ENCODE results near the gene TOR4A. TPM values are rescaled to one million over a fixed set of nuclear protein-coding genes. Genes with fewer than 3 reads are reported as not detected.

TOR4A gene
- polyA plus RNA-seq, 2 of the 4 experiments (the other 2 are of a cell fraction) = 9.8 to 18.6 TPM

DNA sequence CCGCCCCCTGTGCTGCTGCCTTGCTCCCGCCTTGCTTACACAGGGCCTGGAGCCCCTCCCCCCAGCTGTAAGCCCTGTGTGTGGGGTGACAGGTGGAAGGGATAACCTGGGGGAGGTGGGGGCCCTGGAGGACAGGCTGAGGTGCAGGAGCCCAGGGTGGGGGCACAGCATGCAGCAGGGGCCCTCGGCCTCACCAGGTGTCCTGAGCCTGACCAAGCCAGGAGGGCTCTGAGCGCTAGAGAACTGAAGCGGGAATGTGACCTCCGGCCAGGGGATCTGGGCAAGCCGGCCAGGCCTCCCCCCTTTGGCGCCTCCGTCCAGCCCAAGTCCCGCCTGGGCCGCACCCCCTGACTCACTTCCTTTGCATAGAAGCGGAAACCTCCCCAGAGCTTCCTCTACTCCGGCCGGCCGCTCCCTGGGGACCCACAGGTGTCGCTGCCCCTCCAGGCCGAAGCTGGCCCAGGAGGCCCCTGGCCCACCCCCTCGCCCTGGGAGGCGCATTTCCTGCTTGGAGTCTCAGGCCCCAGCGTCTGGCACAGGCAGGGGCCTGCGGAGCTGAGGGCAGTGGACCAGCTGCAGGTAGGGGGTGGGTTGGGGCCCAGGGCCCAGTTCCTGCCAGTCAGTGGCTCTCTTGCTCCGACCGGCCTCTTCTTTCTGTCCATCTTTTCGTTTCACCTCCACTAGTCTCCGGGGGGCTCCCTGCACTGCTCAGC is at the start of gene TOR4A (continued):
- TF ChIP-seq POLR2AphosphoS2 (conservative IDR thresholded peaks at IDR 0.05; ENCODE audit: low read length) = no peak
- TF ChIP-seq, protein P1, sequence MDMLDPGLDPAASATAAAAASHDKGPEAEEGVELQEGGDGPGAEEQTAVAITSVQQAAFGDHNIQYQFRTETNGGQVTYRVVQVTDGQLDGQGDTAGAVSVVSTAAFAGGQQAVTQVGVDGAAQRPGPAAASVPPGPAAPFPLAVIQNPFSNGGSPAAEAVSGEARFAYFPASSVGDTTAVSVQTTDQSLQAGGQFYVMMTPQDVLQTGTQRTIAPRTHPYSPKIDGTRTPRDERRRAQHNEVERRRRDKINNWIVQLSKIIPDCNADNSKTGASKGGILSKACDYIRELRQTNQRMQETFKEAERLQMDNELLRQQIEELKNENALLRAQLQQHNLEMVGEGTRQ (IDR thresholded peaks at IDR 0.05) = no peak
- TF ChIP-seq, protein P2, sequence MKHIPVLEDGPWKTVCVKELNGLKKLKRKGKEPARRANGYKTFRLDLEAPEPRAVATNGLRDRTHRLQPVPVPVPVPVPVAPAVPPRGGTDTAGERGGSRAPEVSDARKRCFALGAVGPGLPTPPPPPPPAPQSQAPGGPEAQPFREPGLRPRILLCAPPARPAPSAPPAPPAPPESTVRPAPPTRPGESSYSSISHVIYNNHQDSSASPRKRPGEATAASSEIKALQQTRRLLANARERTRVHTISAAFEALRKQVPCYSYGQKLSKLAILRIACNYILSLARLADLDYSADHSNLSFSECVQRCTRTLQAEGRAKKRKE (CRISPR knock-in tag; IDR thresholded peaks at IDR 0.05; ENCODE audit: low read depth) = no peak
- TF ChIP-seq BHLHE40 (IDR thresholded peaks at IDR 0.05; ENCODE audit: low read depth, low read length) = no peak
- 0 out of 2 replicates have a peak, but pooled peaks have one; percentile 20 for TF ChIP-seq RFX5 (IDR thresholded peaks at IDR 0.05)
- peak in 1 of 2 experiments; percentile 29; a peak in 3 of 5 replicates for TF ChIP-seq RAD21 (conservative IDR thresholded peaks at IDR 0.05 in 1 of 2, IDR thresholded peaks at IDR 0.05 in 1 of 2)
- TF ChIP-seq, protein P3, sequence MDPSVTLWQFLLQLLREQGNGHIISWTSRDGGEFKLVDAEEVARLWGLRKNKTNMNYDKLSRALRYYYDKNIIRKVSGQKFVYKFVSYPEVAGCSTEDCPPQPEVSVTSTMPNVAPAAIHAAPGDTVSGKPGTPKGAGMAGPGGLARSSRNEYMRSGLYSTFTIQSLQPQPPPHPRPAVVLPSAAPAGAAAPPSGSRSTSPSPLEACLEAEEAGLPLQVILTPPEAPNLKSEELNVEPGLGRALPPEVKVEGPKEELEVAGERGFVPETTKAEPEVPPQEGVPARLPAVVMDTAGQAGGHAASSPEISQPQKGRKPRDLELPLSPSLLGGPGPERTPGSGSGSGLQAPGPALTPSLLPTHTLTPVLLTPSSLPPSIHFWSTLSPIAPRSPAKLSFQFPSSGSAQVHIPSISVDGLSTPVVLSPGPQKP (IDR thresholded peaks at IDR 0.05; ENCODE audit: low read depth, low read length) = no peak
- TF ChIP-seq RCOR1 (IDR thresholded peaks at IDR 0.05; ENCODE audit: low read depth, low read length) = no peak
- TF ChIP-seq, protein P4, sequence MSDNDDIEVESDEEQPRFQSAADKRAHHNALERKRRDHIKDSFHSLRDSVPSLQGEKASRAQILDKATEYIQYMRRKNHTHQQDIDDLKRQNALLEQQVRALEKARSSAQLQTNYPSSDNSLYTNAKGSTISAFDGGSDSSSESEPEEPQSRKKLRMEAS (IDR thresholded peaks at IDR 0.05) = peak; percentile 24; the same call in 1 of the 2 replicates
- TF ChIP-seq, protein P5, sequence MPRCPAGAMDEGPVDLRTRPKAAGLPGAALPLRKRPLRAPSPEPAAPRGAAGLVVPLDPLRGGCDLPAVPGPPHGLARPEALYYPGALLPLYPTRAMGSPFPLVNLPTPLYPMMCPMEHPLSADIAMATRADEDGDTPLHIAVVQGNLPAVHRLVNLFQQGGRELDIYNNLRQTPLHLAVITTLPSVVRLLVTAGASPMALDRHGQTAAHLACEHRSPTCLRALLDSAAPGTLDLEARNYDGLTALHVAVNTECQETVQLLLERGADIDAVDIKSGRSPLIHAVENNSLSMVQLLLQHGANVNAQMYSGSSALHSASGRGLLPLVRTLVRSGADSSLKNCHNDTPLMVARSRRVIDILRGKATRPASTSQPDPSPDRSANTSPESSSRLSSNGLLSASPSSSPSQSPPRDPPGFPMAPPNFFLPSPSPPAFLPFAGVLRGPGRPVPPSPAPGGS (IDR thresholded peaks at IDR 0.05) = peak; percentile 49; the same call in 1 of the 3 replicates
- TF ChIP-seq MAFK (IDR thresholded peaks at IDR 0.05; ENCODE audit: partially characterized antibody) = no peak
- no peak for TF ChIP-seq HOXA7 (CRISPR knock-in tag; IDR thresholded peaks at IDR 0.05)
- TF ChIP-seq CHD4 (IDR thresholded peaks at IDR 0.05; ENCODE audit: borderline replicate concordance) = no peak
- TF ChIP-seq JUN (IDR thresholded peaks at IDR 0.05) = peak; percentile 42 to 83; a peak in 4 of 5 replicates
- no peak for TF ChIP-seq FOSB (CRISPR knock-in tag; IDR thresholded peaks at IDR 0.05)

DNA sequence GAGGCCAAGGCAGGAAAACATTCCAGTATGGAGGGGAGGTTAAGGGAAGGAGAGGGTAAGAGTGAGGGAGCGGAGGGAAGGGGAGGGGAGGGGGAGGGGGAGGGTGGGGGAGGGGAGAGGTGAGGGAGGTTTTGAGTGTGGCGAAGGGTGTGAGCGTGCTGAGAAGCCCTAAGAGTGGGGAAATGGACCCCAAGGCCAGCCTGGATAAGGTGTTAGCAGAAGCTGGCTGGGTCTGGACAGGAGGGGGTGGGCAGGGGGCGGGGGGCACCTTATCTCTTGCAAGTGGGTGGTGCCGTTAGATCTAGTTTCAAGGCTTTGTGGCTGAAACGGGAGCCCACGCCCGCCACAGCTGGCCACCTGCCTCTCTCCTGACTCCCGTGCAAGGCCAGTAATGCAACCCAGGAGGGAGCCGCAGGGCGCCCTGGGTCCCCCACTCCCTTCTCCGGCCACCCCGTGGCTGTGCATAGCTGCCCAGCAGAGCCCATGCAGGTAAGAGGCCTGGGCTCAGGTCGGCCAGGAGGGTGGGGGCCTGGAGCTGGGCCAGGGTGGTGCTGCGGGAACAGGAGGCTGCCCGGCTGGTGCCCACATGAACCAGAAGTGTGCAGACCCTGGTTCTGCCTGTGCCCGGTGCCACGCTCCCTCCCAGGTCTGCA is 49.5 kb upstream of the TOR4A start:
- H3K4me1 ChIP-seq = peaks cover 59% of the 10 kb centered on the region
- ChIA-PET POLR2A (interaction anchor here (1.5 to 3.5 kb wide), 3 partner anchors 12 to 65 kb away, joined by 3 to 27 read pairs (median 8); partner anchors contain the start of genes ANAPC2, SSNA1 and TUBB4B), CTCF (interaction anchor here (0.5 to 10.1 kb wide), 31 partner anchors 11 to 421 kb away, joined by 3 to 113 read pairs (median 7); partner anchors contain the start of genes ANAPC2, LRRC26, NDOR1 and NELFB)
- H3K27ac ChIP-seq = no peak overlapping the region
- FAIRE-seq (no peak), DNase-seq (ENCODE audit: low read depth in 1 of 2, low spot score in 1 of 2) (no peak), ATAC-seq (no peak)
- no peak for TF ChIP-seq HDAC2 (IDR thresholded peaks at IDR 0.05)
- TF ChIP-seq, protein P6, sequence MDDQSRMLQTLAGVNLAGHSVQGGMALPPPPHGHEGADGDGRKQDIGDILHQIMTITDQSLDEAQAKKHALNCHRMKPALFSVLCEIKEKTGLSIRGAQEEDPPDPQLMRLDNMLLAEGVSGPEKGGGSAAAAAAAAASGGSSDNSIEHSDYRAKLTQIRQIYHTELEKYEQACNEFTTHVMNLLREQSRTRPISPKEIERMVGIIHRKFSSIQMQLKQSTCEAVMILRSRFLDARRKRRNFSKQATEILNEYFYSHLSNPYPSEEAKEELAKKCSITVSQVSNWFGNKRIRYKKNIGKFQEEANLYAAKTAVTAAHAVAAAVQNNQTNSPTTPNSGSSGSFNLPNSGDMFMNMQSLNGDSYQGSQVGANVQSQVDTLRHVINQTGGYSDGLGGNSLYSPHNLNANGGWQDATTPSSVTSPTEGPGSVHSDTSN (IDR thresholded peaks at IDR 0.05) = peak; percentile 26; the same call in 1 of the 2 replicates
- no peak for TF ChIP-seq PHF8 (IDR thresholded peaks at IDR 0.05; ENCODE audit: borderline replicate concordance, low read depth)
- WGBS (ENCODE audit: missing lambda C conversion rate) = 37% methylated on average over 12 of the region's 18 CpGs
- H3K9me3 ChIP-seq = no peaks in the 10 kb centered on the region
- H3K4me2 ChIP-seq = peak overlapping the region; percentile 77
- no peak overlapping the region for H3K4me3 ChIP-seq
